Breast epithelium (tissue), 3 donors: ENCODE data around the gene KIF3B.

Experiments used
- POLR2AphosphoS5 ChIP-seq, 3 donors: sonication (generic); formaldehyde crosslinking; IDR thresholded peaks; one replicate each; pipeline ENCODE4 v1.6.1; 2017; ENCODE audit warnings: antibody characterized with exemption in 3 of 3
- TF ChIP-seq, protein P1 (sequence below), 3 donors: fragments of 450-650 bp; IDR thresholded peaks; one replicate each; pipeline ENCODE4 v1.5.1; 2016 to 2017; ENCODE audit warnings: antibody characterized with exemption in 3 of 3, mild to moderate bottlenecking in 3 of 3, moderate library complexity in 3 of 3

GRCh38 chr20:32357869-32358631 is 80.6 kb downstream of the KIF3B start, which contains the start of gene ASXL1:
- TF ChIP-seq, protein P1, sequence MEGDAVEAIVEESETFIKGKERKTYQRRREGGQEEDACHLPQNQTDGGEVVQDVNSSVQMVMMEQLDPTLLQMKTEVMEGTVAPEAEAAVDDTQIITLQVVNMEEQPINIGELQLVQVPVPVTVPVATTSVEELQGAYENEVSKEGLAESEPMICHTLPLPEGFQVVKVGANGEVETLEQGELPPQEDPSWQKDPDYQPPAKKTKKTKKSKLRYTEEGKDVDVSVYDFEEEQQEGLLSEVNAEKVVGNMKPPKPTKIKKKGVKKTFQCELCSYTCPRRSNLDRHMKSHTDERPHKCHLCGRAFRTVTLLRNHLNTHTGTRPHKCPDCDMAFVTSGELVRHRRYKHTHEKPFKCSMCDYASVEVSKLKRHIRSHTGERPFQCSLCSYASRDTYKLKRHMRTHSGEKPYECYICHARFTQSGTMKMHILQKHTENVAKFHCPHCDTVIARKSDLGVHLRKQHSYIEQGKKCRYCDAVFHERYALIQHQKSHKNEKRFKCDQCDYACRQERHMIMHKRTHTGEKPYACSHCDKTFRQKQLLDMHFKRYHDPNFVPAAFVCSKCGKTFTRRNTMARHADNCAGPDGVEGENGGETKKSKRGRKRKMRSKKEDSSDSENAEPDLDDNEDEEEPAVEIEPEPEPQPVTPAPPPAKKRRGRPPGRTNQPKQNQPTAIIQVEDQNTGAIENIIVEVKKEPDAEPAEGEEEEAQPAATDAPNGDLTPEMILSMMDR (IDR thresholded peaks at IDR 0.05): peak in 1 of 3 donors; percentile 8
- TF ChIP-seq POLR2AphosphoS5 (IDR thresholded peaks at IDR 0.05): peak; percentile 81 to 88 (median 86)
